GM12891 (cell line): ENCODE results near the gene NOC3L.

ENCODE experiments used
- PAX5 ChIP-seq: IDR thresholded peaks from 2 replicates; pipeline ENCODE4 v1.6.1; 2011; ENCODE audit warnings: low read length, moderate library complexity, mild to moderate bottlenecking; ENCODE audit not compliant: insufficient read depth, severe bottlenecking
- POLR2A ChIP-seq: IDR thresholded peaks from 2 replicates; pipeline ENCODE4 v1.6.1; 2011; ENCODE audit warnings: low read depth, low read length, control low read depth
- POLR2AphosphoS5 ChIP-seq: IDR thresholded peaks from 2 replicates; pipeline ENCODE4 v1.6.1; 2011; ENCODE audit warnings: low read depth, low read length, control low read depth
- SPI1 ChIP-seq: IDR thresholded peaks from 2 replicates; pipeline ENCODE4 v1.6.1; 2011; ENCODE audit warnings: low read depth, low read length, control low read depth

DNA sequence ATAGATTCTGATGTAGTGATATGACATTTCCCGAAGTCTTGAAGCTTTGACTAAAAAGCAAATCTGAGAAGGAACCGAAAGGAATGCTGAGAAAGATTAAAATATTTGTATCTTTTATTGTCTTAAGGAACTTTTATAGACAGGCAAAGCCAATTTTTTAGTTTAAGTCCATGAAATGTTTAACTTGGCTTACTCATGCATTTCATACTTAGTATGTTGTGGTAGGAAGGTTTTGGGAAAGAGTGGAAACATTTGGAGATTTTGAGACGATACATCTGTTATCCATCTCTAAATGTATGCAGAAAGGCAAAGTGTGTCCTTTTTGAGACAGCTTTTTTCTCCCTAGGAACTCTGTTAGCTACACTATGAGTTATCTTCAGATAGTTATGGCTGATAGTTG is 49.7 kb upstream of the NOC3L start:
- TF ChIP-seq POLR2A (no peak), SPI1 (no peak), POLR2AphosphoS5 (no peak), PAX5 (no peak)
